Neural progenitor cell (in vitro differentiated cells): ENCODE data around the gene ESF1. TPM values are rescaled to one million over a fixed set of nuclear protein-coding genes. Genes with fewer than 3 reads are reported as not detected.
A peak's percentile ranks its signal among the peaks of the same experiment; 100 is the strongest.

Source experiments
- DNase-seq: peaks from one replicate; pipeline ENCODE4 v3.0.0-alpha.2; 2016; ENCODE audit warnings: low spot score
- H2AFZ ChIP-seq: fragments of 200-600 bp; sonication (generic); replicated peaks from 2 replicates; pipeline ENCODE4 v1.6.1; 2016; ENCODE audit warnings: antibody characterized with exemption
- H3F3A ChIP-seq: fragments of 200-600 bp; sonication (generic); 2 replicates; pipeline ENCODE4 v1.6.1; 2016; ENCODE audit warnings: antibody characterized with exemption, low read depth
- H3K27ac ChIP-seq: fragments of 200-600 bp; sonication (generic); 2 replicates; pipeline ENCODE4 v1.5.1; 2016; ENCODE audit warnings: mild to moderate bottlenecking
- H3K27me3 ChIP-seq: fragments of 200-600 bp; sonication (generic); 2 replicates; pipeline ENCODE4 v1.6.1; 2016; ENCODE audit warnings: mild to moderate bottlenecking, moderate library complexity
- H3K36me3 ChIP-seq: fragments of 200-600 bp; sonication (generic); 2 replicates; pipeline ENCODE4 v1.5.1; 2016
- H3K4me1 ChIP-seq: fragments of 200-600 bp; sonication (generic); 2 replicates; pipeline ENCODE4 v1.6.1; 2016; ENCODE audit warnings: mixed run types
- H3K4me2 ChIP-seq: fragments of 200-600 bp; sonication (generic); 2 replicates; pipeline ENCODE4 v1.6.1; 2016
- H3K4me3 ChIP-seq: fragments of 200-600 bp; sonication (generic); 2 replicates; pipeline ENCODE4 v1.5.1; 2016
- H3K79me2 ChIP-seq: fragments of 200-600 bp; sonication (generic); 2 replicates; pipeline ENCODE4 v1.6.1; 2016; ENCODE audit warnings: low read depth
- H3K9ac ChIP-seq: fragments of 200-600 bp; sonication (generic); 2 replicates; pipeline ENCODE4 v1.6.1; 2016
- H3K9me3 ChIP-seq: fragments of 200-600 bp; sonication (generic); 2 replicates; pipeline ENCODE4 v1.5.1; 2016; ENCODE audit warnings: low read depth
- H4K20me1 ChIP-seq: fragments of 200-600 bp; sonication (generic); 2 replicates; pipeline ENCODE4 v1.6.1; 2016; ENCODE audit warnings: low read depth
- H3K27ac Mint-ChIP-seq: 3 replicates; pipeline ENCODE4 v1.8.0; 2021; ENCODE audit warnings: mixed read lengths
- H3K27me3 Mint-ChIP-seq: 2 replicates; pipeline ENCODE4 v1.8.0; 2022; ENCODE audit warnings: low read depth, mild to moderate bottlenecking, inconsistent platforms, moderate library complexity, mixed read lengths; ENCODE audit not compliant: insufficient read depth
- H3K36me3 Mint-ChIP-seq: 3 replicates; pipeline ENCODE4 v1.8.0; 2021; ENCODE audit warnings: mixed read lengths
- H3K4me1 Mint-ChIP-seq: 3 replicates; pipeline ENCODE4 v1.8.0; 2021; ENCODE audit warnings: mixed read lengths
- H3K4me3 Mint-ChIP-seq: 3 replicates; pipeline ENCODE4 v1.8.0; 2021; ENCODE audit warnings: mild to moderate bottlenecking, moderate library complexity, mixed read lengths
- H3K9me3 Mint-ChIP-seq: 3 replicates; pipeline ENCODE4 v1.8.0; 2020; ENCODE audit warnings: mixed read lengths
- EZH2 ChIP-seq: fragments of 200-600 bp; sonication (generic); IDR thresholded peaks from 2 replicates; pipeline ENCODE4 v1.6.1; 2017; ENCODE audit warnings: antibody characterized with exemption, mild to moderate bottlenecking, moderate library complexity
- EZH2phosphoT487 ChIP-seq: fragments of 200-600 bp; sonication (generic); IDR thresholded peaks from 2 replicates; pipeline ENCODE4 v1.6.1; 2017; ENCODE audit warnings: antibody characterized with exemption
- total RNA-seq: library from RNA; depleted of rRNA; stranded (reverse); fragments of >200 nt; gene quantifications from 2 replicates; pipeline ENCODE4 v1.2.3, GENCODE V29; 2015; ENCODE audit warnings: low replicate concordance
- TF ChIP-seq, protein P1 (sequence below): fragments of 200-600 bp; sonication (generic); IDR thresholded peaks from 2 replicates; pipeline ENCODE4 v1.5.1; 2017; ENCODE audit warnings: antibody characterized with exemption, mild to moderate bottlenecking

Gene ESF1
- total RNA-seq, 1 donor from 2014 or later = 29.1 TPM

DNA sequence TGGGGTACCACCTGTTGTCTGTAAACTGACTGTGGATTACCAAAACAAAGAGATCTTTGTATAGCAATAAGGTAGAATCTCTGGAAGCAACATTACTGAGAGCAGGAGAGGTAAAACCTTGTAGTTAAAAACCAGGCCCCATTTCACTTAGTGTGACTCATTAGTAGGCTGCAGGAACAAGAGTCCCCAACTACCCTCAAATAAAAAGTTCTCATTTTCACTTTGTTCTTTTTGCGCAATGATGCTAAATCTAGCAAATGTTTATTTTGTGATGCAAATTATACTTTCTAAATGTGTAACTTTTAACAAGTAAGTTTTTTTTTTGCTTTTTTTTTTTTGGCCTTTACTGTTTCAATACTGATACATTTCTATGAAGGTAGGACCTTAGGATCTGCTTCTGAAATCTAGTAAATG, 67.1 kb downstream of the ESF1 start:
- Histone ChIP-seq H3K9me3 (no peaks in the 10 kb centered on the region), H2AFZ (no peak overlapping the region), H3K4me2 (no peak overlapping the region), H3K27ac (no peak overlapping the region), H3K27me3 (no peaks in the 10 kb centered on the region), H3K4me3 (no peak overlapping the region), H4K20me1 (no peaks in the 10 kb centered on the region), H3K79me2 (no peaks in the 10 kb centered on the region), H3K4me1 (no peaks in the 10 kb centered on the region), H3F3A (no peaks in the 10 kb centered on the region), H3K9ac (no peak overlapping the region), H3K36me3 (peaks cover 25% of the 10 kb centered on the region)
- no peaks in the 10 kb centered on the region for H3K27me3 Mint-ChIP-seq
- TF ChIP-seq EZH2phosphoT487 (no peak), EZH2 (no peak)
- TF ChIP-seq, protein P1, sequence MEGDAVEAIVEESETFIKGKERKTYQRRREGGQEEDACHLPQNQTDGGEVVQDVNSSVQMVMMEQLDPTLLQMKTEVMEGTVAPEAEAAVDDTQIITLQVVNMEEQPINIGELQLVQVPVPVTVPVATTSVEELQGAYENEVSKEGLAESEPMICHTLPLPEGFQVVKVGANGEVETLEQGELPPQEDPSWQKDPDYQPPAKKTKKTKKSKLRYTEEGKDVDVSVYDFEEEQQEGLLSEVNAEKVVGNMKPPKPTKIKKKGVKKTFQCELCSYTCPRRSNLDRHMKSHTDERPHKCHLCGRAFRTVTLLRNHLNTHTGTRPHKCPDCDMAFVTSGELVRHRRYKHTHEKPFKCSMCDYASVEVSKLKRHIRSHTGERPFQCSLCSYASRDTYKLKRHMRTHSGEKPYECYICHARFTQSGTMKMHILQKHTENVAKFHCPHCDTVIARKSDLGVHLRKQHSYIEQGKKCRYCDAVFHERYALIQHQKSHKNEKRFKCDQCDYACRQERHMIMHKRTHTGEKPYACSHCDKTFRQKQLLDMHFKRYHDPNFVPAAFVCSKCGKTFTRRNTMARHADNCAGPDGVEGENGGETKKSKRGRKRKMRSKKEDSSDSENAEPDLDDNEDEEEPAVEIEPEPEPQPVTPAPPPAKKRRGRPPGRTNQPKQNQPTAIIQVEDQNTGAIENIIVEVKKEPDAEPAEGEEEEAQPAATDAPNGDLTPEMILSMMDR = no peak
- no peak overlapping the region for H3K4me3 Mint-ChIP-seq
- no peak overlapping the region for H3K27ac Mint-ChIP-seq
- H3K9me3 Mint-ChIP-seq = no peaks in the 10 kb centered on the region
- no peak for DNase-seq
- H3K4me1 Mint-ChIP-seq = no peaks in the 10 kb centered on the region
- H3K36me3 Mint-ChIP-seq = peaks cover 21% of the 10 kb centered on the region

DNA sequence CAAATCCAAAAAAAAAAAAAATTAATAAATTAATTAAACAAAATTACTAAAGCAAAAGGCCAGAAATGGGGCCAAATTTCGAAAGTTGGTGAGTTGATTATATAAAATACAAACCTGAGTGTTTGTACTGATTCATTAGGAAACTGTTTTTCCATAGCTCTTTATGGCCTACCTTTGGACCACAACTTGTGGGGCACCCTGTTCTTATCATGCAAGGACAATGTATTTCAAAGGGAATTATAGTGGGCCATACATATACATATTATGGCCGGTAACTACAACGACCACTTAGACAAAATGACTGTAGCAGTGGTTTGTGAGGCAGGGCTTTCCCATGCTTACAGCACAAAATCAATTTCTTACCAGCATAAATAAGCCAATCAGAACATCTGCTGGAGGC, 69.5 kb downstream of the ESF1 start:
- Mint-ChIP-seq H3K4me3 (no peak overlapping the region), H3K4me1 (no peaks in the 10 kb centered on the region), H3K36me3 (peaks cover 32% of the 10 kb centered on the region), H3K27me3 (no peaks in the 10 kb centered on the region), H3K9me3 (peaks cover 6% of the 10 kb centered on the region), H3K27ac (no peak overlapping the region)
- Histone ChIP-seq H4K20me1 (no peaks in the 10 kb centered on the region), H3K27me3 (no peaks in the 10 kb centered on the region), H2AFZ (no peak overlapping the region), H3F3A (no peaks in the 10 kb centered on the region), H3K4me3 (no peak overlapping the region), H3K4me1 (no peaks in the 10 kb centered on the region), H3K9me3 (no peaks in the 10 kb centered on the region), H3K79me2 (no peaks in the 10 kb centered on the region), H3K27ac (no peak overlapping the region), H3K36me3 (peaks cover 25% of the 10 kb centered on the region), H3K4me2 (no peak overlapping the region), H3K9ac (no peak overlapping the region)
- TF ChIP-seq, protein P1 = no peak
- TF ChIP-seq EZH2phosphoT487 (no peak), EZH2 (no peak)
- DNase-seq = no peak

DNA sequence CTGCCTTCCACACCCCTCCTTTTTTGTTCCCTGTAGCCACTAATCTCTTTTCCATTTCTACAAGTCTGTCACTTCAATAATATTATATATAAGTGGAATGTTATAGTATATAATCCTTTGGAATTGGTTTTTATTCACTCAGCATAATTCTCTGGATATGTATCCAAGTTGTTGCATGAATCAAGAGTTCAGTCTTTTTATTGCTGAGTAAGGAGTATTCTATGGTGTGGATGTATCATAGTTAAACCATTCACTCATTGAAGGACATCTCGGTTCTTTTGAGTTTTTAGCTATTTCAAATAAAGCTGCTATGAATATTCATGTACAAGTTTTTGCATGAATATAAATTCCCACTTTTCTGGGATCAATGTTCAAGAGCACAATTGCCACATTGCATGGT, 76.5 kb downstream of the ESF1 start:
- H3K4me3 Mint-ChIP-seq = no peak overlapping the region
- Histone ChIP-seq H3K4me2 (no peak overlapping the region), H3K4me1 (no peaks in the 10 kb centered on the region), H3K27ac (no peak overlapping the region), H3K79me2 (no peaks in the 10 kb centered on the region), H3K9me3 (no peaks in the 10 kb centered on the region), H3K9ac (no peak overlapping the region), H3K27me3 (no peaks in the 10 kb centered on the region), H4K20me1 (no peaks in the 10 kb centered on the region), H3F3A (no peaks in the 10 kb centered on the region), H3K36me3 (no peaks in the 10 kb centered on the region), H3K4me3 (no peak overlapping the region), H2AFZ (no peak overlapping the region)
- TF ChIP-seq EZH2phosphoT487 = no peak
- TF ChIP-seq, protein P1 = no peak
- TF ChIP-seq EZH2 = no peak
- peaks cover 13% of the 10 kb centered on the region for H3K36me3 Mint-ChIP-seq
- peaks cover 3% of the 10 kb centered on the region for H3K27me3 Mint-ChIP-seq
- no peak for DNase-seq
- H3K27ac Mint-ChIP-seq = no peak overlapping the region
- no peaks in the 10 kb centered on the region for H3K4me1 Mint-ChIP-seq
- peaks cover 8% of the 10 kb centered on the region for H3K9me3 Mint-ChIP-seq

DNA sequence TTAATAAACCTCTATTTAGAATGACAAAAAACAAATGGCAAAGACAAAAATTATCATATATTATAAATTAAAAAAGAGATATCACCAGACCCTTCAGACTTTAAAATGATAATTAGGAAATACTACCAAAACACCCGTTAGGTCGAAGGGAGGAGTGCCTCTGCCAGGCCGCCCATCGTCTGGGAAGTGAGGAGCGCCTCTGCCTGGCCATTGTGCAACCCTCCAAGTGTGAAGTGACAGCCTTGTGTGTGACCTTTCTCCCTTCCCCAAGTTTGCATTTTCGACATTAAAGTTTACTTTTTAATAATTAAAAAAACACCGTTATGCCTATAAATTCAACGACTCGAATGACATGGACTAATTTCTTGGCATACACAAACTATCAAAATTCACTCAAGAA, 81.5 kb downstream of the ESF1 start:
- Histone ChIP-seq H2AFZ (no peak overlapping the region), H3K27me3 (no peaks in the 10 kb centered on the region), H4K20me1 (no peaks in the 10 kb centered on the region), H3K4me1 (no peaks in the 10 kb centered on the region), H3K36me3 (no peaks in the 10 kb centered on the region), H3K4me2 (no peak overlapping the region), H3K4me3 (no peak overlapping the region), H3F3A (no peaks in the 10 kb centered on the region), H3K79me2 (no peaks in the 10 kb centered on the region), H3K9ac (no peak overlapping the region), H3K27ac (no peak overlapping the region), H3K9me3 (no peaks in the 10 kb centered on the region)
- Mint-ChIP-seq H3K27ac (no peak overlapping the region), H3K36me3 (no peaks in the 10 kb centered on the region), H3K4me3 (no peak overlapping the region), H3K27me3 (peaks cover 5% of the 10 kb centered on the region), H3K4me1 (no peaks in the 10 kb centered on the region), H3K9me3 (no peaks in the 10 kb centered on the region)
- no peak for DNase-seq
- no peak for TF ChIP-seq EZH2phosphoT487
- no peak for TF ChIP-seq EZH2
- TF ChIP-seq, protein P1 = peak; percentile 16
